Renal pelvis (tissue), 4 donors: ENCODE data around the gene CCDC106. TPM values are rescaled to one million over a fixed set of nuclear protein-coding genes. Genes with fewer than 3 reads are reported as not detected.

Source experiments
- DNase-seq: peaks from one replicate; pipeline ENCODE4 v3.0.0-alpha.2; 2013
- polyA plus RNA-seq, 3 donors: library from polyadenylated mRNA; unstranded; fragments of 120-200 nt; gene quantifications; one replicate each; pipeline ENCODE4 v1.2.1, GENCODE V29; 2013; ENCODE audit not compliant: insufficient read length in 3 of 3

The CCDC106 gene
- polyA plus RNA-seq, 3 donors, result 28.0 to 30.2 (median 28.2) TPM

- DNase-seq, result no peak
Measured at GRCh38 chr19:55693336-55693974, 45.4 kb downstream of the CCDC106 start.

GRCh38 chr19:55694241-55694655 is 46.2 kb downstream of the CCDC106 start:
- no peak for DNase-seq

- no peak for DNase-seq
Measured at GRCh38 chr19:55694656-55695491, 46.9 kb downstream of the CCDC106 start.

- no peak for DNase-seq
Measured at GRCh38 chr19:55695511-55696290, 47.7 kb downstream of the CCDC106 start.

GRCh38 chr19:55696301-55697068 is 48.5 kb downstream of the CCDC106 start:
- DNase-seq, result no peak

DNA sequence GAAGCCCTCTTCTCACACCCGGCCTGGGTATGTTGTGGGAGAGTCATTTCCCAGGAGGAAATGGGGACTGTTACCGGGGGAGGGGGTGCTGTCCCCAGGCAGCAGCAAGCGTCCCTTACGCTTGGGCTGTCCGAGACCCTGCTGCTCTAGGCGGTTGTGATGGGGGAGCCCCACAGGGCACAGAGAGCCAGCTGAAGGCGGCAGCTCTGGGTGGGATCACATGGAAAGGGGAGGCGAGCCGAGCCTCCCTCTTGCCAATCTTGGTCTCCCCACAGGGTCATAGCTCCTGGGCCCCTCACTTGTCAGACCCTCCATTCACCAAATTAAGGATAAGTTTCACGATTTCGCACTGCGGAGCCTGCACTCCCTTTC is 49.0 kb downstream of the CCDC106 start:
- no peak for DNase-seq

DNA sequence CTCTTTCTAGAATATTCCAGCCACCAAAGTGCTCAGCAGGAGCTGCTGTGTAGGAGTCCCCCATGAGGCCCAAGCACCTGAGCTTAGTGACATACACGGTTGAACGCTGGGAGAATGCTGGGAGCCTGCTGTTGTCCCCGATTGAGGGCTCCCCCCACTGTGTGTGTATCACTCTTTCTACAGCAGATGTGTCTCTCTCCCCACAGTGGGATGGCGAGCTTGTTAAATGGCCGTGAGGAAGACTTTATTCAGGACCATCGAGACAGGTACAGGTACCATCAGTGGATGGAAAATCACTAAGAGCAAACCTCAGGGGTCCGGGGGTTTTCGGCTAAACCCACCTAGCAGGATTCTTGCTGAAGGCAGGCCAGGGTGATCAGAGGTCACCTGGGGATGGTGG is 49.7 kb downstream of the CCDC106 start:
- no peak for DNase-seq

GRCh38 chr19:55698256-55698655 is 50.2 kb downstream of the CCDC106 start:
- no peak for DNase-seq

GRCh38 chr19:55699221-55699620 is 51.2 kb downstream of the CCDC106 start:
- DNase-seq, result no peak

GRCh38 chr19:55700813-55701212 is 52.8 kb downstream of the CCDC106 start:
- no peak for DNase-seq

DNA sequence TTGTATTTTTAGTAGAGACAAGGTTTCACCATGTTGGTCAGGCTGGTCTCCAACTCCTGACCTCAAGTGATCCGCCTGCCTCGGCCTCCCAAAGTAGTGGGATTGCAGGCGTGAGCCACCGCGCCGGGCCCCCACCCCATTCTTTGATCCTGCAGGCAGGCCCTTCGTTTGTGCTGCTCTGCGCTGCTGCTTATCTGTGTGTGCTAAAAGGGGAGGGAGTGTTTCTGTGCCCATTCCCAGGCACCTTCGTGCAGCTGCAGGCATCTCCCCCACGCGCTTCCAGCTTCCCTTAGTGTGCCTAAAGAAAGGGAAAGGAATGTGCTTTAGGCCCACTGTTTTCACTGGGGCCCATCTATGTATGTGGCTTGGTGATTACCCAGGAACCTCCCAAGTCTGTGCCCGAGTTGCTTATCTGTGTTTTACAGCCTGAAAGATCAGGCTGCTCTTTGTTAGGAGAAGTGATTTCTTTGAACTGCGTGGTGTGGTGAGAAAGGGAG is 54.2 kb downstream of the CCDC106 start:
- no peak for DNase-seq

Other genes starting within 250 kb of the CCDC106 start
- 10 to 100 TPM; 45.2 to 74.8 (median 57.4) TPM for gene UBE2S, start 240.4 kb upstream of the CCDC106 start, polyA plus RNA-seq
- gene SHISA7, start 204.9 kb upstream of the CCDC106 start, polyA plus RNA-seq, result under 1 TPM; 0.10 to 0.31 (median 0.26) TPM
- gene ISOC2, start 186.6 kb upstream of the CCDC106 start, polyA plus RNA-seq, result 10 to 100 TPM; 42.6 to 52.1 (median 50.0) TPM
- gene C19orf85, start 183.5 kb upstream of the CCDC106 start, polyA plus RNA-seq, result not detected
- gene ZNF628, start 171.6 kb upstream of the CCDC106 start, polyA plus RNA-seq, result 1 to 10 TPM; 5.1 to 6.8 (median 5.2) TPM
- 10 to 100 TPM; 45.7 to 58.9 (median 58.8) TPM for gene NAT14, start 163.0 kb upstream of the CCDC106 start, polyA plus RNA-seq
- 1 to 10 TPM; 1.6 to 4.1 (median 2.1) TPM for gene SSC5D, start 159.8 kb upstream of the CCDC106 start, polyA plus RNA-seq
- gene SBK2, start 111.1 kb upstream of the CCDC106 start, polyA plus RNA-seq, result 1 to 10 TPM in 2 of 3 donors, under 1 TPM in 1; 0.99 to 2.3 (median 1.5) TPM
- gene SBK3, start 102.7 kb upstream of the CCDC106 start, polyA plus RNA-seq, result under 1 TPM in 2 of 3 donors, not detected in 1; 0.11 to 0.44 TPM
- gene ZNF579, start 67.4 kb upstream of the CCDC106 start, polyA plus RNA-seq, result 10 to 100 TPM; 21.5 to 23.7 (median 22.9) TPM
- gene FIZ1, start 48.7 kb upstream of the CCDC106 start, polyA plus RNA-seq, result 10 to 100 TPM; 25.2 to 27.9 (median 25.6) TPM
- 10 to 100 TPM; 10.5 to 13.2 (median 12.4) TPM for gene ZNF524, start 47.9 kb upstream of the CCDC106 start, polyA plus RNA-seq
- gene ZNF865, start 42.6 kb upstream of the CCDC106 start, polyA plus RNA-seq, result 10 to 100 TPM in 2 of 3 donors, 1 to 10 TPM in 1; 9.9 to 13.5 (median 11.6) TPM
- gene ZNF784, start 23.6 kb upstream of the CCDC106 start, polyA plus RNA-seq, result 10 to 100 TPM; 13.6 to 15.9 (median 13.9) TPM
- gene ZNF580, start 7.2 kb upstream of the CCDC106 start, polyA plus RNA-seq, result 10 to 100 TPM; 55.8 to 60.5 (median 57.3) TPM
- 10 to 100 TPM; 28.3 to 35.1 (median 32.8) TPM for gene ZNF581, start 4.6 kb upstream of the CCDC106 start, polyA plus RNA-seq
- gene U2AF2, start 6.8 kb downstream of the CCDC106 start, polyA plus RNA-seq, result 100 to 1,000 TPM; 198 to 235 (median 219) TPM
- 100 to 1,000 TPM; 123 to 173 (median 140) TPM for gene EPN1, start 27.0 kb downstream of the CCDC106 start, polyA plus RNA-seq
- gene NLRP9, start 90.2 kb downstream of the CCDC106 start, polyA plus RNA-seq, result under 1 TPM in 1 of 3 donors, not detected in 2; 0.05 TPM
- under 1 TPM in 2 of 3 donors, not detected in 1; 0.09 to 0.22 TPM for gene RFPL4A, start 110.9 kb downstream of the CCDC106 start, polyA plus RNA-seq
- not detected for gene RFPL4AL1, start 120.9 kb downstream of the CCDC106 start, polyA plus RNA-seq
- under 1 TPM; 0.06 to 0.27 (median 0.23) TPM for gene NLRP11, start 183.8 kb downstream of the CCDC106 start, polyA plus RNA-seq
- gene NLRP4, start 188.3 kb downstream of the CCDC106 start, polyA plus RNA-seq, result not detected